WERI-Rb-1 (cell line): ENCODE data around the gene PTPN14.

Experiments
- DNase-seq: peaks from one replicate; pipeline ENCODE4 v3.0.0-alpha.2; 2020
- H3K27ac ChIP-seq: fragments of 250-450 bp; sonication (Bioruptor Pico); 2 replicates; pipeline ENCODE4 v1.5.1; 2020; ENCODE audit warnings: mild to moderate bottlenecking, moderate library complexity
- H3K27me3 ChIP-seq: fragments of 250-450 bp; sonication (Bioruptor Pico); 2 replicates; pipeline ENCODE4 v1.5.1; 2021; ENCODE audit warnings: mild to moderate bottlenecking, low read depth, moderate library complexity; ENCODE audit not compliant: insufficient read depth, severe bottlenecking
- H3K36me3 ChIP-seq: fragments of 250-450 bp; sonication (Bioruptor Pico); 2 replicates; pipeline ENCODE4 v1.5.1; 2020; ENCODE audit warnings: mild to moderate bottlenecking, moderate library complexity
- H3K4me3 ChIP-seq: 2 replicates; pipeline ENCODE4 v1.5.1; 2011; ENCODE audit warnings: low read depth, mild to moderate bottlenecking, control low read depth, low read length
- H3K9me3 ChIP-seq: fragments of 250-450 bp; sonication (Bioruptor Pico); 2 replicates; pipeline ENCODE4 v1.5.1; 2021; ENCODE audit warnings: mild to moderate bottlenecking, moderate library complexity; ENCODE audit not compliant: severe bottlenecking
- TF ChIP-seq, protein P1 (sequence below): IDR thresholded peaks from 2 replicates; pipeline ENCODE4 v1.5.1; 2011; ENCODE audit warnings: low read depth, mild to moderate bottlenecking, control low read depth, inconsistent platforms, low read length

The PTPN14 gene

DNA sequence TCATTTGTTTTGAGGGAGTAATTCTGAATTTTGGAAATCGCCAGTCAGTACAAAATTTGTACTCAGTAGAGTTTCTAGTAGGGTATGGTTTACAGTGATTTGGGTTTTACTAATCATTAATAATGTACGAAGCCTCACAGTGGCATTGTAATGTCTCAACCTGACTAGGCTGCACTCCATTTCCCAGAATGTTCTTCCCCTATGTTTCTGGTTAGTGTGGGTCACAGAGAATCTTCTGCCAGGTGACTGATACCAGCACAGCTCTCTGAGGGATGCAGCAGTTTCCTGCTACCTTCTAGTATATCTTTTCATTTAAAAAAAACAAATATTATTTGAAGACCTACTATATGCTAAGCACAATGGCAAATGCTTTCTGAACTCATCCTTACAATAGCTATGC, 112.9 kb downstream of the PTPN14 start:
- TF ChIP-seq, protein P1, sequence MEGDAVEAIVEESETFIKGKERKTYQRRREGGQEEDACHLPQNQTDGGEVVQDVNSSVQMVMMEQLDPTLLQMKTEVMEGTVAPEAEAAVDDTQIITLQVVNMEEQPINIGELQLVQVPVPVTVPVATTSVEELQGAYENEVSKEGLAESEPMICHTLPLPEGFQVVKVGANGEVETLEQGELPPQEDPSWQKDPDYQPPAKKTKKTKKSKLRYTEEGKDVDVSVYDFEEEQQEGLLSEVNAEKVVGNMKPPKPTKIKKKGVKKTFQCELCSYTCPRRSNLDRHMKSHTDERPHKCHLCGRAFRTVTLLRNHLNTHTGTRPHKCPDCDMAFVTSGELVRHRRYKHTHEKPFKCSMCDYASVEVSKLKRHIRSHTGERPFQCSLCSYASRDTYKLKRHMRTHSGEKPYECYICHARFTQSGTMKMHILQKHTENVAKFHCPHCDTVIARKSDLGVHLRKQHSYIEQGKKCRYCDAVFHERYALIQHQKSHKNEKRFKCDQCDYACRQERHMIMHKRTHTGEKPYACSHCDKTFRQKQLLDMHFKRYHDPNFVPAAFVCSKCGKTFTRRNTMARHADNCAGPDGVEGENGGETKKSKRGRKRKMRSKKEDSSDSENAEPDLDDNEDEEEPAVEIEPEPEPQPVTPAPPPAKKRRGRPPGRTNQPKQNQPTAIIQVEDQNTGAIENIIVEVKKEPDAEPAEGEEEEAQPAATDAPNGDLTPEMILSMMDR = no peak
- DNase-seq = no peak
- Histone ChIP-seq H3K27ac (peak overlapping the region; percentile 80), H3K9me3 (peaks cover 3% of the 10 kb centered on the region), H3K4me3 (no peak overlapping the region), H3K36me3 (no peaks in the 10 kb centered on the region), H3K27me3 (no peaks in the 10 kb centered on the region)

DNA sequence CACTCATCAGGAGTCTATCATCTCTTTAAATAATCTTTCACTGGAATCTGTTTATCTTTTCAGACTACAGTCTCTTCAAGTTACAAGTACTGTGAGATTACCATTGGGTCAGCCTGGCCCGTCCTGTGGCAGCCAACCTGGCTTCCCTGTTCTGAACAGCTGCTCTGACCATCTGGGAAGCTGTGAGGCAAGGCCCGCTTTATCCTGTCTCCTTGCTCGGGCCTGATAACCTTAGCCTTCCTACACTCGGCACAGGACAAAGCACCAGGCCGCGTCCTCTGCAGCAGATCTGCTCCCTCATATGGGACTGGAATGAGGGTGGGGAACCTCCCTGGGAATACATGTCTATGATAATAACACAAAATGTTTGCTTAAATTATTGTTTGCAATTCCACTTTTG, 113.3 kb downstream of the PTPN14 start:
- Histone ChIP-seq H3K4me3 (no peak overlapping the region), H3K27ac (peak overlapping the region; percentile 80), H3K9me3 (peaks cover 3% of the 10 kb centered on the region), H3K27me3 (no peaks in the 10 kb centered on the region), H3K36me3 (no peaks in the 10 kb centered on the region)
- TF ChIP-seq, protein P1 = no peak
- DNase-seq = peak; percentile 94

DNA sequence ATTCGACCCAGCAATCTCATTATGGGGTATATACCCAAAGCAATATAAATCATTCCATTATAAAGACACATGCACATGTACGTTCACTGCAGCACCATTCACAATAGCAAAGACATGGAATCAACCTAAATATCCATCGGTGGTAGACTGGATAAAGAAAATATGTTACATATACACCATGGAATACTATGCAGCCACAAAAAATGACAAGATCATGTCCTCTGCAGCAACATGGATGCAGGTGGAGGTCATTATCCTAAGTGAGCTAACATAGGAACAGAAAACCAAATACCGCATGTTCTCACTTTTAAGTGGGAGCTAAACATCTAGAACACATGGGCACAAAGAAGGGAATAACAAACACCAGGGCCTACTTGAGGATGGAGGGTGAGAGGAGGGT, 115.5 kb downstream of the PTPN14 start:
- TF ChIP-seq, protein P1 = no peak
- Histone ChIP-seq H3K4me3 (no peak overlapping the region), H3K36me3 (no peaks in the 10 kb centered on the region), H3K27me3 (no peaks in the 10 kb centered on the region), H3K27ac (no peak overlapping the region), H3K9me3 (peaks cover 3% of the 10 kb centered on the region)
- DNase-seq = no peak

DNA sequence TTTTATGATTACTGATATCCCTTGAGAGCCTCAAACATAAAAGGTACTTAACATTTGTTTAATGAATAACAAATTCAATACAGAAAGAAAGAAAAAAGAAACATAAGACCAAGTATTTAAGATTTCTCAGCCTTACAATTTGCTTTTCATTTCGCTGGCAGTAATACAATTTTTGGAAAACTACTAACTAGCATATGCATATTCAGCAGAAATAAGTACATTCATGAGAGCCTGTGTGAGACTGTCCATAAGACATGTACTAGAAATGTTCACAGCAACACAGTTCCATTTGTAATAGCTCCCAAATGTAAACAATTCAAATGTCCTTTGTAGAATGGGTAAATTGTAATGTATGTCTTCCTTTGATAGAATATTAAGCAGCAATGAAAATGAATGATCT, 119.2 kb downstream of the PTPN14 start:
- Histone ChIP-seq H3K27me3 (no peaks in the 10 kb centered on the region), H3K27ac (no peak overlapping the region), H3K9me3 (peaks cover 3% of the 10 kb centered on the region), H3K4me3 (no peak overlapping the region), H3K36me3 (no peaks in the 10 kb centered on the region)
- TF ChIP-seq, protein P1 = no peak
- no peak for DNase-seq

DNA sequence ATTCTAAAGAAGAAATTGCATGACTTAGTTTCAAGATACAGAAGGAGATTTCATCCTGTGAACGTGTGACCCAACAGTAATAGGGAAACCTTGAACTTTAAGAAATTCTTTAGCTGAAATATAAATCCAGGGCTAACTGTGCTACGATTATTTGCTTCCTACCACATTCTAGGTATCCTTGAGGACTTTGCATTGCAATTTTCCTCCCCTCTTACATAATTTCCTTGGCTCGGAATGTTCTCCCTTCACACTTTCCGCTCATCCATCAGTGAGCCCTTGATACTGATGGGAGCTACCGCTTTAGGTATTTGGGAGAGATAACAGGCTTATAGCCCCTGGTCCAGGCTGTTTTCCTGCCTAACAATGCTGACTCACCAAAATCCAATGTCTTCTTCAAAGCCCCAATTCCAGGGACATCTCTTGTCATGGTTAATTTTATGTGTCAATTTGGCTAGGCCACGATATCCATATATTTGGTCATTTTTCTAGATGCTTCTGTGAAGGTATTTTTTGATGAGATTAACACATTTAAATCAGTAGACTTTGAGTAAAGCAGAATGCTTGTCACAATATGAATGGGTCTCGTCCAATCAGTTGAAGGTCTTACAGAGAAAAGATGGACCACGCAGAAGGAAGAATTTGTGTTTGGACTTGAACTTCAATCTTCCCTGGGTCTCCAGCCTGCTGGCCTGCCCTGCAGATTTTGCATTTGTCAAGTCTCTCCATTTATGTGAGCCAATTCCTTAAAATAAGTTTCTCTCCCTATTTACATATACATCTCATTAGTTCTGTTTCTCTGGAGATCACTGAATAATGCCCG, 121.2 kb downstream of the PTPN14 start:
- Histone ChIP-seq H3K27ac (no peak overlapping the region), H3K4me3 (no peak overlapping the region)
- DNase-seq = no peak

More for the DNA sequence above, 121.2 kb downstream of the PTPN14 start:
- Histone ChIP-seq H3K27me3 (no peaks in the 10 kb centered on the region), H3K36me3 (no peaks in the 10 kb centered on the region), H3K9me3 (no peaks in the 10 kb centered on the region)
- TF ChIP-seq, protein P1 = no peak
